Stimulated activated CD8-positive, alpha-beta memory T cell treated with anti-CD3 and anti-CD28 coated beads, Interleukin-4, amount 100 ng/mL, for 48 hours (primary cell): ENCODE measurements around the gene TRIM44.

Experiments used
- DNase-seq: peaks from one replicate; pipeline ENCODE4 v3.0.0-alpha.2; 2020

The TRIM44 gene, protein sequence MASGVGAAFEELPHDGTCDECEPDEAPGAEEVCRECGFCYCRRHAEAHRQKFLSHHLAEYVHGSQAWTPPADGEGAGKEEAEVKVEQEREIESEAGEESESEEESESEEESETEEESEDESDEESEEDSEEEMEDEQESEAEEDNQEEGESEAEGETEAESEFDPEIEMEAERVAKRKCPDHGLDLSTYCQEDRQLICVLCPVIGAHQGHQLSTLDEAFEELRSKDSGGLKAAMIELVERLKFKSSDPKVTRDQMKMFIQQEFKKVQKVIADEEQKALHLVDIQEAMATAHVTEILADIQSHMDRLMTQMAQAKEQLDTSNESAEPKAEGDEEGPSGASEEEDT

DNA sequence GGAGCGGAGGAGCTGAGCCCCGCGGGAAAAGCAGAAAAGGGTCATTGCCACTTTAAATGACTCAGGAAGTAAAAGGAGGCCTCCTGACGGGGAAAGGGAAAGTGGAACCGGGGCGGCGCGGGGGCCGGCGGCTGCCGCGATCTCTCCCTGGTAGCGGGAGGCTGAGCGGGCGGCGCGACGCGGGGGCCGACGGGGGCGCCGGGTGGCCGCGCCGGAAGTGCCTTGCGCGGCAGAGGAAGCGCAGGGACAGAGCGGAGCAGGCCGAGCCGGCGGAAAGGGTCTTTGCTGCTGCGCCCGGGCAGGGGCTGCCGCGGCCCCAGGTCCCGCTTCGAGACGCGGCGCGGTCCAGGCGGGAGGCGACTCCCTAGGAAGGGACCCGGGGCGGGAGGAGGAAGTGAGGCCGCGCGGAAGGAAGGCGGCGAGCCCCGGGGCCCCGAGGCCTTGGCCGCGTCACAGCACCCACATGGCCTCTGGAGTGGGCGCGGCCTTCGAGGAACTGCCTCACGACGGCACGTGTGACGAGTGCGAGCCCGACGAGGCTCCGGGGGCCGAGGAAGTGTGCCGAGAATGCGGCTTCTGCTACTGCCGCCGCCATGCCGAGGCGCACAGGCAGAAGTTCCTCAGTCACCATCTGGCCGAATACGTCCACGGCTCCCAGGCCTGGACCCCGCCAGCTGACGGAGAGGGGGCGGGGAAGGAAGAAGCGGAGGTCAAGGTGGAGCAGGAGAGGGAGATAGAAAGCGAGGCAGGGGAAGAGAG is at the start of gene TRIM44:
Gene TRIM44 (plus strand): TSS at position 127 of the 759 bp plus-strand sequence. CDS start 337 bp downstream, at position 464.
- peak; percentile 86 for DNase-seq

- DNase-seq: no peak
Observed at GRCh38 chr11:35614939-35615569, 47.5 kb upstream of the TRIM44 start.

- no peak for DNase-seq
Observed at GRCh38 chr11:35615921-35616900, 46.4 kb upstream of the TRIM44 start.

DNA sequence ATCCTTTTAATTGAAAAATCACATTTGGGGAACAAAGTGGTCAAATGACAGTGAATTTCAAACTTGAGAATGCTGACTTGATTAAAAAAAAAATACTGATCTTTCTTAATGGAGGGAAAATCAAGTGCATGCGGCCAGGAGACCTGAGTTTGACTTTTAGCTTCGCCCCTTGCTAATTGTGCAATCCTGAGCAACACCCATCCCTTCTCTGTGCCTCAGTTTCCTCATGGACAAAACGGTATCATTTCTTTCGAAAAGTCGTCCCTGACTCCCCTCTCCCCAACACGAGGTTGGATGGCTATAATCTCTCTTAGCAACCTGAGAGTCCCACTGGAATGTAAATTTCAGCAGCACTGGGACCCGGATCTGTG is 45.3 kb upstream of the TRIM44 start:
- no peak for DNase-seq

- DNase-seq: peak; percentile 38
Observed at GRCh38 chr11:35617687-35618496, 44.7 kb upstream of the TRIM44 start, which contains the start of gene FJX1. Gene FJX1 (plus strand): TSS chr11:35618460. CDS start chr11:35618637, 177 bp downstream.

GRCh38 chr11:35618497-35619115 is 44.0 kb upstream of the TRIM44 start:
- DNase-seq: peak; percentile 39

DNA sequence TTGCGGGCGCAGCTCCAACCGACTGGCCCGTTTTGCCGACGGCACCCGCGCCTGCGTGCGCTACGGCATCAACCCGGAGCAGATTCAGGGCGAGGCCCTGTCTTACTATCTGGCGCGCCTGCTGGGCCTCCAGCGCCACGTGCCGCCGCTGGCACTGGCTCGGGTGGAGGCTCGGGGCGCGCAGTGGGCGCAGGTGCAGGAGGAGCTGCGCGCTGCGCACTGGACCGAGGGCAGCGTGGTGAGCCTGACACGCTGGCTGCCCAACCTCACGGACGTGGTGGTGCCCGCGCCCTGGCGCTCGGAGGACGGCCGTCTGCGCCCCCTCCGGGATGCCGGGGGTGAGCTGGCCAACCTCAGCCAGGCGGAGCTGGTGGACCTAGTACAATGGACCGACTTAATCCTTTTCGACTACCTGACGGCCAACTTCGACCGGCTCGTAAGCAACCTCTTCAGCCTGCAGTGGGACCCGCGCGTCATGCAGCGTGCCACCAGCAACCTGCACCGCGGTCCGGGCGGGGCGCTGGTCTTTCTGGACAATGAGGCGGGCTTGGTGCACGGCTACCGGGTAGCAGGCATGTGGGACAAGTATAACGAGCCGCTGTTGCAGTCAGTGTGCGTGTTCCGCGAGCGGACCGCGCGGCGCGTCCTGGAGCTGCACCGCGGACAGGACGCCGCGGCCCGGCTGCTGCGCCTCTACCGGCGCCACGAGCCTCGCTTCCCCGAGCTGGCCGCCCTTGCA is 43.3 kb upstream of the TRIM44 start:
- DNase-seq: peak; percentile 39

- DNase-seq: no peak
Observed at GRCh38 chr11:35619855-35620640, 42.5 kb upstream of the TRIM44 start.

- no peak for DNase-seq
Observed at GRCh38 chr11:35620795-35621194, 41.8 kb upstream of the TRIM44 start.

- no peak for DNase-seq
Observed at GRCh38 chr11:35621620-35622019, 41.0 kb upstream of the TRIM44 start.

DNA sequence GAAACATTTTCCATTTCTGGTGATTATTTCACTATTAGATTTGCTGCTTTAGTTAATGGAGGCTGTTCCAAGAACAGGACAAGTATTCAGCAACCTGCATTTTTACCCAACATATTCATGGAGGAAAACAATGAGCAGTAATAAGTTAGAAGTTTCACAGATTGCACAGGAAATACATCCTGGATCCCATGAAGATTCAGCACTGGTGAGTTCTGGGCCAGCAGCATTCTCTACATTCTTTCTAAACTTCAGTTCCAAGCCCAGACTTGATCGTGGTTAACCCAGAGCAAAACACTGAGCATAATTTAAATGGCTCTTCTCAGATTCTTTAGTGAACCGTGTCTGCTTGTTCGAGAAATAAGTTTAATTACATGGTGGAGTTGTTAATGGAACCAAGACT is 40.5 kb upstream of the TRIM44 start:
- no peak for DNase-seq

GRCh38 chr11:35623621-35624168 is 38.9 kb upstream of the TRIM44 start:
- no peak for DNase-seq

GRCh38 chr11:35624316-35624715 is 38.3 kb upstream of the TRIM44 start:
- DNase-seq: no peak

DNA sequence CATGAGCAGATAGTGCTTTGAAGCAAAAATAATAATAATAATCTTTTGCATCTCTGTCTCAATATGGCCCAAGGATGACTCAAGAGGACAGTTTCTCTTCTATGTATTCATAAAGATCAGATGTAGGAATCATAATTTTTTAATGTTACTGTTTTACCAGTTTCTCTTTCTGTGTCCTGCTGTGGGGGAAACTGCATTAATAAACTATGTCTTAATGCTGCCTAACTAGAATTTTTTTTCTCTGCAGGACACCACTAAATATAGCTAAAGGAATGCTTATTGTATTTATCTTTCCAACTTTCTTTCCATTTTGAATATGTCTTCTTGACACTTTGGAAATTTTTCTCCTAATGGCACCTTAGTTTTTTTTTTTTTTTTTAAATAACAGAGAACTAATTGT is 37.8 kb upstream of the TRIM44 start:
- no peak for DNase-seq

DNA sequence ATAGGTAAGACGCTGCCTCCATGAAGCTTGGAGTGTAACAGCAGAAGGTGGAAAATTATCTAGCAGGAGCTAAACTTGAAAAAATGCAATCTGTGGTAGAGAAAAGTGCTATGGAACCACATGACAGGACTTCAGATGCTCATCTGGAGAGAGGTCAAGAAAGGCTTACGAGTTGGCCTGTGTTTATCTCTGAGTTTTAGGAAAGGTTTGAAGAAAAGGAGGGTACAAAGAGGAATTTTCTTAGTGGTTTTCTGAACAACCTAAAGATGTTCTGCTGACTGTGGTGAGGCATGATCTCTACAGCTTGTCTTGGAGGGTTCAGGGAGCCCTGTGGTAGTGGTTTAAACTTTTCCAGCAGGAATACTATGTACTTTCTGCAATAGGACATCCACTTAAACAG is 36.1 kb upstream of the TRIM44 start:
- DNase-seq: no peak

- DNase-seq: no peak
Observed at GRCh38 chr11:35629511-35629910, 33.1 kb upstream of the TRIM44 start.

DNA sequence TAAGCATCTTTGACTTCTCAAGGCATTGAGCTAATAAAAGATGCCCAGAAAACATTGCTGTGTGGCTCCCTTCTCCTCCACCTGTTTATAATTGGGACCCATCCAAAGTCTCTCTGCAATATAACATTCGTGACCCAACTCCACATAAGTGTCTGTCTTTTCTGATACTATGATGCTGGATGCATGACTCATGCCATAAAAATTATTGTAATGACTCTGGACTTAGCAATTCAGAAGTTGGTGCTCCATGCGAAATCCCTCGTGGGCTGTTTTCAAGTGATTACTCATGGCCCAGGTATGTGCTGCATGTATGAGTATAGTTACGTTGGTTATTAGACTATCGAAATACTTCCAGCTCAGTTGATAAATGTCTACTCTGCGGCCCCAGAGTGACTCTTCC is 32.7 kb upstream of the TRIM44 start:
- DNase-seq: no peak

DNA sequence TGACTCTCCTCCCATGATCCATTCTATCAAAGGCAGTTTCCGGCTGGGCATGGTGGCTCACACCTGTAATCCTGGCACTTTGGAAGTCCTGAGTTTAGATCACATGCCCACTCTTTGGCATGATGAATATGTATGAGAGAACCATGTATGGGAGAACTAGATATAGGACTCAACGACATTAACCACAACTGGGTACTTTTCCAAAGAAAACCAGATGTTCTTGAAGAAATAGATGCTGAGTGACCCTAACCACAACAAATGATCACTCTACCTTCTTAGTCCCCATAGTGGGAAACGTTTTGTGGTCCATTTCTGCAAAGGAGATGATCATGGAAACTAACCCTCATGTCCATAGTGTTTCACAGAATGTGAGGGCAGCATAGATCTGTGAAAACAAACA is 30.7 kb upstream of the TRIM44 start:
- no peak for DNase-seq

DNA sequence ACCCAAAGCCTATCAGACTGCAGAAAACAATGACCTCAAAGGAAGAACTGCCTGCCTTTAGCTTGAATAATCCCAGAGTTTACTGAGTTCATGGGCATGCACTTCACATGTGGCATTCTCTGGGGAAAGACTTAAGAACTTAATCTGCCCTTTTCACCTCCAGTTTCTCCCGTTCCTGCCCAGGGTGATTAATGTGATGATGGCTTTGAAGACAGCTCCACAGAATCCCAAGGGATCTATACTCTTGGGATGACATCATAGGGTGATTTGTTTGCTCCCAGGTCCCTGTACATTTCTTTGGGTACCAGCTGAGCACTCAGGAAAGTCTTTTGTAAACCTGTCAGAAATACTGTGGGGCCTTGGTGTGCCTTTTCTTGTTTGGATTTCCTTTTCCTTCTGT is 30.3 kb upstream of the TRIM44 start:
- DNase-seq: no peak
